Testis (tissue), 3 donors: ENCODE measurements around the gene WDHD1. TPM values are rescaled to one million over a fixed set of nuclear protein-coding genes. Genes with fewer than 3 reads are reported as not detected.

ENCODE experiments used
- DNase-seq: peaks from one replicate; pipeline ENCODE4 v3.0.0-alpha.2; 2019
- H3K27ac ChIP-seq, 2 donors: fragments of 200-600 bp; sonication (generic); one replicate each; pipeline ENCODE4 v1.5.1; 2019
- H3K27me3 ChIP-seq: fragments of 200-600 bp; sonication (generic); one replicate; pipeline ENCODE4 v1.5.1; 2019
- H3K36me3 ChIP-seq: fragments of 200-600 bp; sonication (generic); one replicate; pipeline ENCODE4 v1.5.1; 2017; ENCODE audit warnings: low read depth; ENCODE audit errors: missing control alignments
- H3K4me1 ChIP-seq: fragments of 200-600 bp; sonication (generic); one replicate; pipeline ENCODE4 v1.5.1; 2019
- H3K4me3 ChIP-seq, 2 donors: fragments of 200-600 bp; sonication (generic); one replicate each; pipeline ENCODE4 v1.5.1; 2017 to 2019
- H3K9me3 ChIP-seq: fragments of 200-600 bp; sonication (generic); one replicate; pipeline ENCODE4 v1.5.1; 2017
- POLR2A ChIP-seq: fragments of 450-650 bp; IDR thresholded peaks from one replicate; pipeline ENCODE4 v1.6.1; 2017; ENCODE audit warnings: antibody characterized with exemption, mild to moderate bottlenecking, moderate library complexity
- WGBS, 2 donors: methylation state at CpG; one replicate each; pipeline ENCODE4 v1.1.5; 2018; 5-methylcytosine and 5-hydroxymethylcytosine counted together
- intact Hi-C: fragments of 100-400 bp; cut with DNase I; formaldehyde crosslinking; loops from one replicate; pipeline ENCODE4 v1.15.1; 2023; ENCODE audit warnings: low total_unique reads
- polyA plus RNA-seq: library from polyadenylated mRNA; stranded (reverse); fragments of 350-450 nt; fragmentation: Illumina TruSeq; extraction: RNeasy Lipid Tissue Mini Kit (QIAGEN cat#74804); gene quantifications from one replicate; pipeline ENCODE4 v1.2.3, GENCODE V29; 2014; ENCODE audit warnings: low read depth, low replicate concordance; ENCODE audit not compliant: insufficient read depth
- total RNA-seq, 2 donors: library from RNA; depleted of rRNA; stranded (reverse); fragments of >200 nt; gene quantifications; one replicate each; pipeline ENCODE4 v1.2.3, GENCODE V29; 2016
- TF ChIP-seq, protein P1 (sequence below), 3 experiments: fragments of 450-650 bp in 2 of 3; fragments of 200-600 bp in 1 of 3; sonication (generic) in 1 of 3; IDR thresholded peaks; one replicate each; pipeline ENCODE4 v1.5.1; 2016 to 2019; ENCODE audit warnings: antibody characterized with exemption in 3 of 3, mild to moderate bottlenecking in 2 of 3, moderate library complexity in 1 of 3

Gene WDHD1
- total and polyA plus RNA-seq, 3 donors from 2014 or later, result 5.2 to 10.4 (median 9.0) TPM

DNA sequence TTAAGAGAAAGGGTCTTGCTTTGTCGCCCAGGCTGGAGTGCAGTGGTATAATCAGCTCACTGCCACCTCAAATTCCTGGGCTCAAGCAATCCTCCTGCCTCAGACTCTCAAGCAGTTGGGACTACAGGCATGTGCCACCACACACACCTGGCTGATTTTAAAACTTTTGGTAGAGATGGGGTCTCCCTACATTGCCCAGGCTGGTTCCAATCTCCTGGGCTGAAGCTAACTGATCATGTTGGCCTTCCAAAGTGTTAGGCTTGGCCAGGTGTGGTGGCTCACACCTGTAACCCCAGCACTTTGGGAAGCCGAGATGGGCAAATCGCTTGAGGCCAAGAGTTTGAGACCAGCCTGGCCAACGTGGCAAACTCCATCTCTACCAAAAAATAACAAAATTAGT lies 80.4 kb downstream of the WDHD1 start:
- 97% methylated on average over 4 of the region's 4 CpGs for WGBS, 2 donors
- intact Hi-C loops, result no loop called here
- H3K27me3 ChIP-seq, result no peaks in the 10 kb centered on the region
- H3K36me3 ChIP-seq, result no peaks in the 10 kb centered on the region
- DNase-seq, result no peak
- no peaks in the 10 kb centered on the region for H3K4me1 ChIP-seq
- H3K27ac ChIP-seq, result no peak overlapping the region
- no peak overlapping the region for H3K4me3 ChIP-seq
- TF ChIP-seq POLR2A, result no peak
- TF ChIP-seq, protein P1, sequence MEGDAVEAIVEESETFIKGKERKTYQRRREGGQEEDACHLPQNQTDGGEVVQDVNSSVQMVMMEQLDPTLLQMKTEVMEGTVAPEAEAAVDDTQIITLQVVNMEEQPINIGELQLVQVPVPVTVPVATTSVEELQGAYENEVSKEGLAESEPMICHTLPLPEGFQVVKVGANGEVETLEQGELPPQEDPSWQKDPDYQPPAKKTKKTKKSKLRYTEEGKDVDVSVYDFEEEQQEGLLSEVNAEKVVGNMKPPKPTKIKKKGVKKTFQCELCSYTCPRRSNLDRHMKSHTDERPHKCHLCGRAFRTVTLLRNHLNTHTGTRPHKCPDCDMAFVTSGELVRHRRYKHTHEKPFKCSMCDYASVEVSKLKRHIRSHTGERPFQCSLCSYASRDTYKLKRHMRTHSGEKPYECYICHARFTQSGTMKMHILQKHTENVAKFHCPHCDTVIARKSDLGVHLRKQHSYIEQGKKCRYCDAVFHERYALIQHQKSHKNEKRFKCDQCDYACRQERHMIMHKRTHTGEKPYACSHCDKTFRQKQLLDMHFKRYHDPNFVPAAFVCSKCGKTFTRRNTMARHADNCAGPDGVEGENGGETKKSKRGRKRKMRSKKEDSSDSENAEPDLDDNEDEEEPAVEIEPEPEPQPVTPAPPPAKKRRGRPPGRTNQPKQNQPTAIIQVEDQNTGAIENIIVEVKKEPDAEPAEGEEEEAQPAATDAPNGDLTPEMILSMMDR (IDR thresholded peaks at IDR 0.05), result no peak
- no peaks in the 10 kb centered on the region for H3K9me3 ChIP-seq

DNA sequence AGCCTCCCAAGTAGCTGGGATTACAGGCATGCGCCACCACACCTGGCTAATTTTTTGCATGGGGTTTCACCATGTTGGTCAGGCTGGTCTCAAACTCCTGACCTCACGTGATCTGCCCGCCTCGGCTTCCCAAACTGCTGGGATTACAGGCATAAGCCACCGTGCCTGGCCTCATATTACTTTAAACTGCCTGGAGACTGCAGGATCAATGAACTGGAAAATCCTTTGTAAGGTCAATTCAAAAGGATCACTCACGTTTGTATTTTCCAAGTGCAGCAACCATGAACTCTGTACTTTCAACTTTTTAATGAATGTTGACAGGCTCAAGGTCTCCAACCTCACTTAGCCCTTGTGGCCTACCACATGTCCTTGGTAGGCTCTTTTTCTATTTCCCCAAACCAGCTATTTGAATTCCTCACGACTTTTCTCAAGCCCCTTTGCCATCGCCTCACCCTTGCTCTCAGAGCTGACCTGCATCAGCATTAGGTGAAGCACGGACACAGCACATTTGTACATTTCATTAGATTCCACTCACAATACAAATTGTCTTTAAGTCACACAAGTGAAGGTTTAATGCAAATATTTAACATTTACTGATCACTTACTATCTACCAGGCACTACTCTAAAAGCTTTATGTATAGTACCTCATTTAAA lies 82.0 kb downstream of the WDHD1 start:
- no peaks in the 10 kb centered on the region for H3K9me3 ChIP-seq
- WGBS, 2 donors, result 86 to 94% methylated on average over 9 of the region's 9 CpGs
- no peak overlapping the region for H3K4me3 ChIP-seq
- intact Hi-C loops, result no loop called here
- H3K27ac ChIP-seq, result no peak overlapping the region
- no peaks in the 10 kb centered on the region for H3K27me3 ChIP-seq
- H3K36me3 ChIP-seq, result no peaks in the 10 kb centered on the region
- no peak for DNase-seq
- no peaks in the 10 kb centered on the region for H3K4me1 ChIP-seq
- no peak for TF ChIP-seq POLR2A
- TF ChIP-seq, protein P1 (IDR thresholded peaks at IDR 0.05), result no peak

DNA sequence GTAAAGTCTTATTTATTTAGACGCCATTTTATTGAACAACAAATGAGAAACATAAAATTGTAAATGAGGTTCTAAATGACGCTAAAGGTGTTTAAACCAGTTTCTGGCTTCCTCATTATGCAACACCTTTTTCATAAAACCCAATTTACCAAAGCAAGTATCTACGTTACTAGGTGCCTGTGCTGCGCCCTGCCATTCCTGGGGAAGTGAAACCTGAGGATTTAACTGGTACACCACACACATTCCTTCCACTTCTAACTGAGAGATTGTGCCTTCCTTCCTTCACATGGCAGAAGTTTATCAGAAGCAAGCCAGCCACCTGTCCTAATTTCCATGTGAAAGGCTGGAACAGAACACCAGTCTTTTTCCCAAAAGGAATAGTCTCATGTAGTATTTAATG lies 84.0 kb downstream of the WDHD1 start:
- H3K36me3 ChIP-seq, result no peaks in the 10 kb centered on the region
- WGBS, 2 donors, result 92% methylated on average over 4 of the region's 4 CpGs
- H3K4me3 ChIP-seq, result no peak overlapping the region
- H3K27ac ChIP-seq, result no peak overlapping the region
- TF ChIP-seq, protein P1 (IDR thresholded peaks at IDR 0.05), result no peak
- no peak for TF ChIP-seq POLR2A
- no peak for DNase-seq
- no peaks in the 10 kb centered on the region for H3K4me1 ChIP-seq
- H3K27me3 ChIP-seq, result no peaks in the 10 kb centered on the region
- intact Hi-C loops, result no loop called here
- no peaks in the 10 kb centered on the region for H3K9me3 ChIP-seq

DNA sequence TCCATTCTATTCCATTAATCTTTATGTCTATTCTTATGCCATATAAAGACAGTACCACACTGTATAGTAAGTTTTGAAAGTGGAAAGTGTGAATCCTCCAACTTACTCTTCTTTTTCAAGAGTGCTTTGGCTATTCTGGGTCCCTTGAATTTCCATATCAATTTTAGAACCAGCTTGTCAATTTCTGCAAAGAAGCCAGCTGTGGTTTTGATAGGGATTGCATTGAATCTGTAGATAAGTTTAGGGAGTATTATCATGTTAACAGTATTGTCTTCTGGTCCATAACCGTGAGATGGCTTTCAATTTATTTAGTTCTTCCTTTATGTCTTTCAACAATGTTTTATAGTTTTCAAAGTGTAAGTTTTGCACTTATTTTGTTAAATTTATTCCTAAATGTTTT lies 90.1 kb downstream of the WDHD1 start:
- H3K36me3 ChIP-seq, result no peaks in the 10 kb centered on the region
- H3K9me3 ChIP-seq, result no peaks in the 10 kb centered on the region
- intact Hi-C loops, result no loop called here
- TF ChIP-seq, protein P1 (IDR thresholded peaks at IDR 0.05), result no peak
- TF ChIP-seq POLR2A, result no peak
- no peak for DNase-seq
- H3K27ac ChIP-seq, result no peak overlapping the region
- no peaks in the 10 kb centered on the region for H3K4me1 ChIP-seq
- WGBS, 2 donors, result 97 to 100% methylated on average over 1 of the region's 1 CpG
- no peaks in the 10 kb centered on the region for H3K27me3 ChIP-seq
- H3K4me3 ChIP-seq, result no peak overlapping the region

DNA sequence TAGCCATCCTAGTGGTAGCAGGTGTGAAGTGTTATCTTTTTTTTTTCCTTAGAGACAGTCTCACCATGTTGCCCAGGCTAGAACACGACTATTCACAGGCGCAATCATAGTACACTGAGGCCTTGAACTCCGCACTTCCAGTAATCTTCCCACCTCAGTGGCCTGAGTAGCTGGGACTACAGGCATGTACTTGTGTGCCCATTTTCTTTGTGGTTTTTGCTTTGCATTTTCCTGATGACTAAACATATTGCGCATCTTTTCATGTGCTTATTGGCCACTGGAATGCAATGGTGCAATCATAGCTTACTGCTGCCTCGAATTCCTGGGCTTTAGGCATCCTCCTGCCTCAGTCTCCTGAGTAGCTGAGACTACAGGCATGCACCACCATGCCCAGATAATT lies 90.9 kb downstream of the WDHD1 start:
- intact Hi-C loops, result no loop called here
- Histone ChIP-seq H3K4me1 (no peaks in the 10 kb centered on the region), H3K9me3 (no peaks in the 10 kb centered on the region), H3K27me3 (no peaks in the 10 kb centered on the region), H3K4me3 (no peak overlapping the region), H3K36me3 (no peaks in the 10 kb centered on the region), H3K27ac (no peak overlapping the region)
- no peak for DNase-seq
- no peak for TF ChIP-seq POLR2A
- TF ChIP-seq, protein P1 (IDR thresholded peaks at IDR 0.05), result no peak
- 88 to 90% methylated on average over 5 of the region's 5 CpGs for WGBS, 2 donors
